Activated CD4-positive, alpha-beta memory T cell treated with anti-CD3 and anti-CD28 coated beads, Interleukin-2, amount 10 ng/mL, durations not matched to agents 7 days and 5 days (primary cell): ENCODE data around the gene SPATS2. TPM values are rescaled to one million over a fixed set of nuclear protein-coding genes. Genes with fewer than 3 reads are reported as not detected.

Experiments
- CTCF ChIA-PET: fragments of 350-600 bp; sonication (Branson Sonifier 250); formaldehyde crosslinking; loops from one replicate; lab custom pipeline; 2021; ENCODE audit warnings: antibody characterized with exemption, inconsistent platforms; lab: Charles Lee
- POLR2A ChIA-PET: fragments of 350-600 bp; sonication (Branson Sonifier 250); formaldehyde crosslinking; loops from one replicate; lab custom pipeline; 2021; ENCODE audit warnings: antibody characterized with exemption; lab: Charles Lee
- DNase-seq: peaks from one replicate; pipeline ENCODE4 v3.0.0-alpha.2; 2020
- H3K27ac Mint-ChIP-seq: one replicate; pipeline ENCODE4 v1.8.0; 2021; ENCODE audit warnings: mild to moderate bottlenecking, mixed read lengths
- H3K27me3 Mint-ChIP-seq: one replicate; pipeline ENCODE4 v1.8.0; 2021; ENCODE audit warnings: mixed read lengths
- H3K36me3 Mint-ChIP-seq: one replicate; pipeline ENCODE4 v1.8.0; 2021; ENCODE audit warnings: low read depth, mixed read lengths
- H3K4me1 Mint-ChIP-seq: one replicate; pipeline ENCODE4 v1.8.0; 2021; ENCODE audit warnings: mixed read lengths
- H3K4me3 Mint-ChIP-seq: one replicate; pipeline ENCODE4 v1.8.0; 2021; ENCODE audit warnings: mild to moderate bottlenecking, mixed read lengths
- H3K9me3 Mint-ChIP-seq: one replicate; pipeline ENCODE4 v1.8.0; 2021; ENCODE audit warnings: mixed read lengths
- total RNA-seq, 2 experiments: library from RNA; stranded (reverse); gene quantifications; one replicate each; pipeline ENCODE4 v1.2.3, GENCODE V29; 2021

Gene SPATS2
- total RNA-seq, 2 experiments from 2014 or later: 12.3 to 15.6 TPM

DNA sequence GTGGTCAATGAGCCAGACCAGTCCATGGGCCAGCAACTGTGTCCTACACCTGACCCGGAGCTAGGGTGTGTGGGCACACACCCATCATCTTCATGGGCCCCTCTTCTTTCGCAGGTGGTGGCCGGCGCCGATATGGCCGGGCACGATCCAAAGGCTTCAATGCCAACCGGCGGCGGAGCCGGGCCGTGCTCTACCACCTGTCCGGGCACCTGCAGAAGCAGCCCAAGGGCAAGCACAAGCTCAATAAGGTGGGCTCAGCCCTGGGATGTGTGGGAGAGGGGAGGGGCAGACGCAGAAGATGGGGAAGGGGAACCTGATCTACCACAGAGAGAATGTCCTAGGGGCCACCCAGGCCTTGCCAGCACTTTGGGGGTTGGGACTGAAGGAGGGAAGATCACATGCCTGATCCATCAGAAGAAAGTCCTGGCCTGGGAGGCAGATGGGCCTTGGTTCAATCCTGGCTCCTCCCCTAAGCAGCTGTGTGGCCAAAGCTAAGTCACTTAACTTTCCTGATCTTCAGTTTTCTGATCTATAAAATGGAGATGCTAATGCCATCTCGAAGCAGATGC lies 175.4 kb downstream of the SPATS2 start:
- POLR2A ChIA-PET: interaction anchor here (1.5 kb wide), 1 partner anchor 11 kb away, joined by 5 read pairs; no protein-coding TSS in a partner anchor
- H3K27me3 Mint-ChIP-seq: peaks cover 46% of the 10 kb centered on the region
- no peak overlapping the region for H3K27ac Mint-ChIP-seq
- CTCF ChIA-PET: no interaction called here
- no peaks in the 10 kb centered on the region for H3K9me3 Mint-ChIP-seq
- peaks cover 22% of the 10 kb centered on the region for H3K4me1 Mint-ChIP-seq
- DNase-seq: no peak
- H3K4me3 Mint-ChIP-seq: no peak overlapping the region
- no peaks in the 10 kb centered on the region for H3K36me3 Mint-ChIP-seq

DNA sequence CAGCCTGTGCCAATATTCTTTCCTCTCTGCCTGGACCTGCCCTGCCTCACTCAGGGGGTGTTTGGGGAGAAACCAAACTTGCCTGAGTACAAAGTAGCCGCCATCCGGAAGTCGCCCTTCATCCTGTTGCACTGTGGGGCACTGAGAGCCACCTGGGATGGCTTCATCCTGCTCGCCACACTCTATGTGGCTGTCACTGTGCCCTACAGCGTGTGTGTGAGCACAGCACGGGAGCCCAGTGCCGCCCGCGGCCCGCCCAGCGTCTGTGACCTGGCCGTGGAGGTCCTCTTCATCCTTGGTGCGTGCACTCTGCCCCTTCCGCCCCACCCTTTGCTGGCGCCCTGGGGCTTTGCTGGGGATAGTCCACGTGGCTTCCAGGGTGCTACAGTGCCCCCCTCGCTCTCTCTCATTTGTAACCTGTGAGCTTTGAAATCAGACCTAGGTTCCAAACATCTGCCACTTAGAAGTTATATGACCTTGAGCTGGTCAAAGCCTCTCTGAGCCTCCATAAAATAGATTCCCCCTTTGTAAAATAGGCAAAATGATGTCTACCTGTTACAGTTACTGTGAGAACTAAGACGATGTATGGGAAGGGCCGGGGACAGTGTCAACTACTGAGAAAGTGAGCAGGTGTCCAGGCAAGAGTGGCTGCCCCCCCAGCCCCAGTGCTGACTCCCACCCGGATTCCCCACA lies 176.1 kb downstream of the SPATS2 start:
- DNase-seq: no peak
- Mint-ChIP-seq H3K27ac (no peak overlapping the region), H3K4me1 (peaks cover 18% of the 10 kb centered on the region), H3K9me3 (no peaks in the 10 kb centered on the region), H3K36me3 (no peaks in the 10 kb centered on the region), H3K4me3 (no peak overlapping the region), H3K27me3 (peaks cover 48% of the 10 kb centered on the region)
- POLR2A ChIA-PET: interaction anchor here (1.5 kb wide), 1 partner anchor 11 kb away, joined by 5 read pairs; no protein-coding TSS in a partner anchor
- CTCF ChIA-PET: no interaction called here

DNA sequence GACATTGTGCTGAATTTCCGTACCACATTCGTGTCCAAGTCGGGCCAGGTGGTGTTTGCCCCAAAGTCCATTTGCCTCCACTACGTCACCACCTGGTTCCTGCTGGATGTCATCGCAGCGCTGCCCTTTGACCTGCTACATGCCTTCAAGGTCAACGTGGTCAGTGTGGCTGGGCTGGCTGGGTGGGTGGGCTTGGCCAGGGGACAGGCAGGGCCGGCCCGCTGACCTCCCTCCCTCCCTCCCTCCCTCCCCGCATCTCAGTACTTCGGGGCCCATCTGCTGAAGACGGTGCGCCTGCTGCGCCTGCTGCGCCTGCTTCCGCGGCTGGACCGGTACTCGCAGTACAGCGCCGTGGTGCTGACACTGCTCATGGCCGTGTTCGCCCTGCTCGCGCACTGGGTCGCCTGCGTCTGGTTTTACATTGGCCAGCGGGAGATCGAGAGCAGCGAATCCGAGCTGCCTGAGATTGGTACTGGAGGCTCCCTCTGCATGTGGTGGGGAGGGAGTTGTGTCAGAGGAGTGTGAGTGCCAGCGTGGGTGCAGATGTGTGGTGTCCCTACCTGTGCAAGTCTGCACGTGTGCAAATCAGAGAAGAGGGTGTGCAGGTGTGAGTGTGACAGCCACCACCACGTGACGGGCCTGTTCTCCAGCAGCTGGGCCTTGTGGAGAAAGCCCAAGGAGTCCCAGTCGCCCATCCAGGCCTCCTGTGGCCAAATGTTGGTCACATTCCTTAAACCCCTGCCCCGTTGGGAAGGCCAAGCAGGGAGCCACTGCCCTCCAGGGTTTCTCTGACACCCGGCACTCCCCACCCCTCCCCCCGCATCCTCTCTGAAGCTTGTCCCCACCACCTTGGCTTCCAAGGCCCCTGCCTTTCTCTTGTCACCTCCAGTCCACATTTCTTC lies 176.9 kb downstream of the SPATS2 start:
- Mint-ChIP-seq H3K9me3 (no peaks in the 10 kb centered on the region), H3K36me3 (no peaks in the 10 kb centered on the region), H3K27ac (no peak overlapping the region), H3K4me1 (peaks cover 20% of the 10 kb centered on the region), H3K27me3 (peaks cover 51% of the 10 kb centered on the region), H3K4me3 (no peak overlapping the region)
- ChIA-PET CTCF (no interaction called here), POLR2A (no interaction called here)
- no peak for DNase-seq

DNA sequence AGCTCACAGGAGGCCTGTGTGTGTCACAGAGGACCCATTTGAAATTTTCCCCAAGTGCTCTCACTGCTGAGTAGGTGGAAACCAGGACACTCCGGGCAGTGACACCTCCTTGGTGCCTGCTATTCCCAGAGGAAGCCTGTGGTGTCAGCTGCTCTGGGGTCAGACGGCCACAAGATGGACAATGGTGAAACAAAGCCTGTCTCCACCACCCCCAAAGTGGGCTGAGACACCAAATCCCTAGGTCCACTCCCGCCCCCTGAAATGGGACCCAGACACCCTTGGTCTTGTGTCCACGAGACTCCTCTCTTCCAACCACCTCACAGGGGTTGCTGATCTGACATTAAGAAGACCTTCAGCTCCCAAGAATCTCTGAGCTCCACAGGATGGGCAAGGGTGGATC lies 178.6 kb downstream of the SPATS2 start:
- Mint-ChIP-seq H3K36me3 (no peaks in the 10 kb centered on the region), H3K9me3 (no peaks in the 10 kb centered on the region), H3K4me3 (no peak overlapping the region), H3K4me1 (peaks cover 8% of the 10 kb centered on the region), H3K27me3 (peaks cover 49% of the 10 kb centered on the region), H3K27ac (no peak overlapping the region)
- ChIA-PET CTCF (interaction anchor here (1.1 kb wide), 1 partner anchor 35 kb away, joined by 3 read pairs; no protein-coding TSS in a partner anchor), POLR2A (interaction anchor here (0.8 kb wide), 1 partner anchor 179 kb away, joined by 3 read pairs; the partner anchor contains the start of gene SPATS2)
- no peak for DNase-seq

DNA sequence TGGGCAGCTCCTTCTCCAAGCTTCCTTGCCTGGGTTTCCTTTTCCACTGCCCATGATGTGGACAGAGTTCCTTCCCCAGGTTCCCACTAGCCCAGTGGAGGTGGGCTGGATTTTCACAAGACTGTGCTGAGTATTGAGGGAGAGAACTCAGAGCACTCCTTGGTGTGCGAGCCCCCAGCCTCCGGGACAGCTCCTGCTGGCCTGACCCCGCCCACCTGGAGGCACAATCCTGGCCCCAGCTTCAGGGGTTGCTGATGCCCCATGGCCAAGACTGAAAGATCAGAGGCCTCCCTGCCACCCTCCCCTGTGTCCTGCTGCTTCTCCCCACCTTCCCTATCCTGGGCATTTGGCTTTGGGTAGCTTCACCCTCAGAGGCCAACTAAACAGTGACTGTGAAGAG lies 179.2 kb downstream of the SPATS2 start:
- no peak for DNase-seq
- Mint-ChIP-seq H3K27ac (no peak overlapping the region), H3K9me3 (no peaks in the 10 kb centered on the region), H3K4me1 (peaks cover 8% of the 10 kb centered on the region), H3K36me3 (no peaks in the 10 kb centered on the region), H3K4me3 (no peak overlapping the region), H3K27me3 (peaks cover 47% of the 10 kb centered on the region)
- POLR2A ChIA-PET: interaction anchor here (1.2 kb wide), 1 partner anchor 15 kb away, joined by 3 read pairs; no protein-coding TSS in a partner anchor
- CTCF ChIA-PET: interaction anchor here (1.1 to 1.4 kb wide), 2 partner anchors 33 to 34 kb away, joined by 3 read pairs; no protein-coding TSS in a partner anchor

DNA sequence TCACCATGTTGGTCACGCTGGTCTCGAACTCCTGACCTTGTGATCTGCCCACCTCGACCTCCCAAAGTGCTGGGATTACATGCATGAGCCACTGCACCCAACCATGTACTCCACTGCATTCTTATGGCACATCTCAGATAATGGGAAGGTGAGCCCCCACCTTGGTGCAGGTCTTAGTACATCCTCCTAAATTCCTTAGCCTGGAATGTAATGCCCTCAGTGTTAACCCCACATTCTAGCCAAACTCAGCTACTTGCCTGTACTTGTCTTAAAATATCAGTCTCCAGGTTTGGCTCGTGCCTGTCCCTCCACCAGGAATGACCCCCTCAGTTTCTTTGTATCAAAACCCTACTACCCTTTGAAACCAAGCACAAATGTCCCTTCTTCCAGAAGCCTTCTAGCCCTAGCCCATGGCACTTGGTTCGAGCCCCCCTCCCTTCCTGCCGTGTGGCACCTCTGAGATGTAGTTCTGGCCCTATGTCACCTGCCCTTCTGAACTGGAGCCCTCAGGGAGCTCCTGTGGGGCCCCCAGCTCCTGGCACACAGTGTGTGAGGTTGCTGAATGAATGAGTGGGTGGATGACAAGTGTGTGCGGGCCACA lies 179.9 kb downstream of the SPATS2 start:
- Mint-ChIP-seq H3K9me3 (no peaks in the 10 kb centered on the region), H3K27me3 (peaks cover 52% of the 10 kb centered on the region), H3K4me3 (no peak overlapping the region), H3K4me1 (peaks cover 8% of the 10 kb centered on the region), H3K36me3 (no peaks in the 10 kb centered on the region), H3K27ac (no peak overlapping the region)
- POLR2A ChIA-PET: interaction anchor here (1.2 kb wide), 1 partner anchor 14 kb away, joined by 3 read pairs; no protein-coding TSS in a partner anchor
- CTCF ChIA-PET: interaction anchor here (1.1 to 1.4 kb wide), 2 partner anchors 33 to 34 kb away, joined by 3 read pairs; no protein-coding TSS in a partner anchor
- DNase-seq: no peak

DNA sequence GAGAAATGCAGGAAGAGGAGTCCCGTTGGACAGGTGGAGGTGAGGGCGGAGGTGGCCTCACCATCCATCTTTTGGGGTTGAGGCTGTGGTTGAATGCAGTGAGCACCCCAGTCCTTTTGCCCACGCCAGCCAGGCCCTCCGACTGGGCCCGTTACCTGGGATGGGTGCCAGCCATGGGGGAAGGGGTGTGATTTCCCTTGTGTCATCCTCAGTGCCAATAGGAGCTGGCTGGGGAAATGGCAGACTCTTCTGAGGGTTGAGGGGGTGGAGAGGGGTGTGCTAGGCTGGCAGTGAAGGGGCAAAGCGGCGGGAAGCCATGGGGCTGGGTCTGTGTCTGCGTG lies 181.2 kb downstream of the SPATS2 start:
- POLR2A ChIA-PET: interaction anchor here (9.5 kb wide), 1 partner anchor 17 kb away, joined by 76 read pairs; the partner anchor contains the start of gene MCRS1
- no peaks in the 10 kb centered on the region for H3K36me3 Mint-ChIP-seq
- H3K27ac Mint-ChIP-seq: no peak overlapping the region
- no peaks in the 10 kb centered on the region for H3K9me3 Mint-ChIP-seq
- H3K4me1 Mint-ChIP-seq: peaks cover 5% of the 10 kb centered on the region
- peak overlapping the region; percentile 27 for H3K4me3 Mint-ChIP-seq
- peaks cover 58% of the 10 kb centered on the region for H3K27me3 Mint-ChIP-seq
- CTCF ChIA-PET: no interaction called here
- DNase-seq: no peak

DNA sequence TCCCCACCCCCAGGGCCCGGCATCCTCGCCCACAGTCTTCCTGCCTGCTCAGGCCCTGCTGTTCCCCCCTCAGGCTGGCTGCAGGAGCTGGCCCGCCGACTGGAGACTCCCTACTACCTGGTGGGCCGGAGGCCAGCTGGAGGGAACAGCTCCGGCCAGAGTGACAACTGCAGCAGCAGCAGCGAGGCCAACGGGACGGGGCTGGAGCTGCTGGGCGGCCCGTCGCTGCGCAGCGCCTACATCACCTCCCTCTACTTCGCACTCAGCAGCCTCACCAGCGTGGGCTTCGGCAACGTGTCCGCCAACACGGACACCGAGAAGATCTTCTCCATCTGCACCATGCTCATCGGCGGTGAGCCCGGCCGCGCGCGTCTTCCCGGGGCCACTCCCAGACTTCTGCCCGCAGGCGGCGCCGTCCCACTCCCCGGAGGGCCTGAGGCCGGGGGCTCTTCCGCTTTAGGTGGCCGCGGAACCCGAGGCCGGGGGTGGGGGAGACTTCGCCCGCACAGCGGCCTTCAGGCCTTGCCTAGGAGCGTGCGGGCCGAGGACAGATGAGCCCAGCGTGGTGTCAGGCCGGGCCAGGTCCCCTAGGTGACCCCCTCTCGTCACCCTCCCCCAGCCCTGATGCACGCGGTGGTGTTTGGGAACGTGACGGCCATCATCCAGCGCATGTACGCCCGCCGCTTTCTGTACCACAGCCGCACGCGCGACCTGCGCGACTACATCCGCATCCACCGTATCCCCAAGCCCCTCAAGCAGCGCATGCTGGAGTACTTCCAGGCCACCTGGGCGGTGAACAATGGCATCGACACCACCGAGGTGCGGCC lies 181.8 kb downstream of the SPATS2 start:
- ChIA-PET CTCF (interaction anchor here (1.0 kb wide), 1 partner anchor 190 kb away, joined by 3 read pairs; no protein-coding TSS in a partner anchor), POLR2A (interaction anchor here (9.5 kb wide), 1 partner anchor 16 kb away, joined by 76 read pairs; the partner anchor contains the start of gene MCRS1)
- Mint-ChIP-seq H3K4me1 (peaks cover 3% of the 10 kb centered on the region), H3K27me3 (peaks cover 57% of the 10 kb centered on the region), H3K9me3 (no peaks in the 10 kb centered on the region), H3K27ac (no peak overlapping the region), H3K4me3 (peak overlapping the region; percentile 27), H3K36me3 (no peaks in the 10 kb centered on the region)
- DNase-seq: no peak

DNA sequence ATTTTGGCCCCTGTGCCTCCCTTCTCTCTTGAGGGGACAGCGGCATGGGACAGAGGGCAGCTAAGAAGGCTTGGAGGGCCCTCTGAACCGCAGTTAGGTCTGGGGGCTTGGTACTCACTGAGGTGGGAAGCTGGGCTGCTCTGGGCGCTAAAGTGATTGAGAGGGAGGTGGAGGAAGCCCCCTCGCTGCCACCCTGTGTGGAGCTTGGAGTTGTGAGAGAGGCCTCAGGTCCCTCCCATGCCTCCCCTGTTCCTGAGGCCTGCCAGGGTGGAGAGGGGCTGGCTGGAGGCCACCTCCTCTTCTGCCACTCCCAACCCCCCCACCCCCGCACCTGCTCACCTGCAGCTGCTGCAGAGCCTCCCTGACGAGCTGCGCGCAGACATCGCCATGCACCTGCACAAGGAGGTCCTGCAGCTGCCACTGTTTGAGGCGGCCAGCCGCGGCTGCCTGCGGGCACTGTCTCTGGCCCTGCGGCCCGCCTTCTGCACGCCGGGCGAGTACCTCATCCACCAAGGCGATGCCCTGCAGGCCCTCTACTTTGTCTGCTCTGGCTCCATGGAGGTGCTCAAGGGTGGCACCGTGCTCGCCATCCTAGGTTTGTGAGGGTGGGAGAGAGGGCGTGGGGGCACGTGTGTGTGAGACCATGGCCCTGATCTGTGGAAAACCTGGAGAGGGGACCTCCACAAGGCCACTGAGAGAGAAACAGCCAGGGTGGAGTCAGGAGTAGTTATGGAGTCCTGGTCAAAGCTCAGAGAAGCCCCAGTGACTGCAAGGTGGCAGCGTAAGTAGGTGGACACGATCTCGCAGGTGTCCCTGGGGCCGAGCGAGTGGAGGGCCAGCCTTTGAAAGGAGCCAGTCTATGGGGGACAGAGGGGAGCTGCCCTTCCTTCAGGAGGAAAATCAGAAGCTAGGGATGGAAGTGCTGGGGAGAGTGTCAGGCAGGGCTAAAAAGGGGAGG lies 182.8 kb downstream of the SPATS2 start:
- no peak for DNase-seq
- Mint-ChIP-seq H3K4me3 (no peak overlapping the region), H3K27ac (no peak overlapping the region), H3K4me1 (peaks cover 3% of the 10 kb centered on the region), H3K9me3 (no peaks in the 10 kb centered on the region), H3K36me3 (no peaks in the 10 kb centered on the region), H3K27me3 (peaks cover 51% of the 10 kb centered on the region)
- ChIA-PET POLR2A (interaction anchor here (0.6 to 9.5 kb wide), 2 partner anchors 15 to 37 kb away, joined by 3 to 76 read pairs; partner anchors contain the start of gene MCRS1), CTCF (interaction anchor here (0.8 to 1.7 kb wide), 3 partner anchors 15 to 191 kb away, joined by 3 to 4 read pairs (median 3); no protein-coding TSS in a partner anchor)

DNA sequence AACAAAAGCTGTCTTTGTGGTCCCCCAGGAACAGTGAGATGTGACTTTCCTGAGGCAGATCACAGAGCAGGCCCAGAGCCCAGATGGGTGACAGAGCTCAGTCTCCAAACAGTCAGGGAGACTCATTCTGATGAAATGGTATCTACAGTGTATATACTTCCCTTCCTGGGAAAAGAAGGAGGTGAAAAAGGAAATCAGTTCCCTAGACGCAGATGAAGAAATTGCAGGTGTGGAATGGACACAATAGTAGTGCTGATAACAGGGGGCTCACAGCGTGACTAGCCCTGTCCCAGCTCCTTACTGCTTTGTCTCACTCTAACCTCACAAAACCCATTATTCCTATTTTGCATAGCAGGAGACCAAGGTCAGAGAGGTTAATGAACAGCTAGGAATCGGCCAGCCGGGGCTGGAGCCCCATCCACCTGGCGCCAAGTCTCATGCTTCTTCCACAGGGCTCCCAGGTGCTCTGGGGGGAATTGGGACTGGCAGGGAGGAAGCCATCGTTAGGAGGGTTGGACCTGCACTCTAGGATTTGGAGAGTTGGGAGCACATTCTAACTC lies 183.5 kb downstream of the SPATS2 start:
- no peaks in the 10 kb centered on the region for H3K36me3 Mint-ChIP-seq

More for the DNA sequence above, 183.5 kb downstream of the SPATS2 start:
- Mint-ChIP-seq H3K4me3 (no peak overlapping the region), H3K4me1 (peaks cover 3% of the 10 kb centered on the region), H3K27me3 (peaks cover 48% of the 10 kb centered on the region), H3K27ac (no peak overlapping the region), H3K9me3 (no peaks in the 10 kb centered on the region)
- CTCF ChIA-PET: interaction anchor here (0.8 to 1.7 kb wide), 3 partner anchors 14 to 30 kb away, joined by 3 to 4 read pairs (median 3); no protein-coding TSS in a partner anchor
- POLR2A ChIA-PET: interaction anchor here (0.6 to 9.5 kb wide), 2 partner anchors 14 to 36 kb away, joined by 3 to 76 read pairs; partner anchors contain the start of gene MCRS1
- DNase-seq: no peak
